ENCODE measurements around the gene VSTM5.

VSTM5 gene

GRCh38 chr11:93821617-93822016 lies 28.8 kb downstream of the VSTM5 start:
- Histone ChIP-seq H3K4me3 (ENCODE audit: low read depth in 1 of 2, low read length in 1 of 2) (no peak overlapping the region), H3K9me3 (no peaks in the 10 kb centered on the region), H3K27me3 (no peaks in the 10 kb centered on the region), H3K27ac (no peak overlapping the region), H3K4me1 (ENCODE audit: control insufficient read depth in 1 of 2, insufficient read depth in 1 of 2, low read depth in 1 of 2, low read length in 1 of 2) (no peaks in the 10 kb centered on the region), H3K36me3 (no peaks in the 10 kb centered on the region)
- no peak for TF ChIP-seq CTCF (IDR thresholded peaks at IDR 0.05)

- Histone ChIP-seq H3K27ac (no peak overlapping the region), H3K36me3 (peaks cover 2% of the 10 kb centered on the region), H3K4me1 (ENCODE audit: control insufficient read depth in 1 of 2, insufficient read depth in 1 of 2, low read depth in 1 of 2, low read length in 1 of 2) (no peaks in the 10 kb centered on the region), H3K9me3 (no peaks in the 10 kb centered on the region), H3K27me3 (no peaks in the 10 kb centered on the region), H3K4me3 (ENCODE audit: low read depth in 1 of 2, low read length in 1 of 2) (no peak overlapping the region)
- TF ChIP-seq CTCF (IDR thresholded peaks at IDR 0.05): no peak
Observed at GRCh38 chr11:93820847-93821246, 29.6 kb downstream of the VSTM5 start.

GRCh38 chr11:93819966-93820695 lies 30.3 kb downstream of the VSTM5 start:
- H3K4me3 ChIP-seq (ENCODE audit: low read depth in 1 of 2, low read length in 1 of 2): no peak overlapping the region
- H3K9me3 ChIP-seq: no peaks in the 10 kb centered on the region
- no peaks in the 10 kb centered on the region for H3K4me1 ChIP-seq (ENCODE audit: control insufficient read depth in 1 of 2, insufficient read depth in 1 of 2, low read depth in 1 of 2, low read length in 1 of 2)
- H3K27me3 ChIP-seq: no peaks in the 10 kb centered on the region
- TF ChIP-seq CTCF (IDR thresholded peaks at IDR 0.05): no peak
- H3K36me3 ChIP-seq: peaks cover 9% of the 10 kb centered on the region
- H3K27ac ChIP-seq: no peak overlapping the region

- H3K27me3 ChIP-seq: no peaks in the 10 kb centered on the region
- H3K36me3 ChIP-seq: peaks cover 33% of the 10 kb centered on the region
- H3K27ac ChIP-seq: no peak overlapping the region
- H3K4me1 ChIP-seq (ENCODE audit: control insufficient read depth in 1 of 2, insufficient read depth in 1 of 2, low read depth in 1 of 2, low read length in 1 of 2): no peaks in the 10 kb centered on the region
- no peak for TF ChIP-seq CTCF (IDR thresholded peaks at IDR 0.05)
- H3K9me3 ChIP-seq: no peaks in the 10 kb centered on the region
- H3K4me3 ChIP-seq (ENCODE audit: low read depth in 1 of 2, low read length in 1 of 2): no peak overlapping the region
Observed at GRCh38 chr11:93817426-93818348, 32.7 kb downstream of the VSTM5 start.

- Histone ChIP-seq H3K9me3 (no peaks in the 10 kb centered on the region), H3K27me3 (no peaks in the 10 kb centered on the region), H3K27ac (no peak overlapping the region), H3K4me1 (ENCODE audit: control insufficient read depth in 1 of 2, insufficient read depth in 1 of 2, low read depth in 1 of 2, low read length in 1 of 2) (no peaks in the 10 kb centered on the region), H3K4me3 (ENCODE audit: low read depth in 1 of 2, low read length in 1 of 2) (no peak overlapping the region), H3K36me3 (peaks cover 59% of the 10 kb centered on the region)
- TF ChIP-seq CTCF (IDR thresholded peaks at IDR 0.05): no peak
Observed at GRCh38 chr11:93814966-93815633, 35.3 kb downstream of the VSTM5 start.
